Neuron (in vitro differentiated cells): ENCODE data around the gene RALGPS1.

ENCODE experiments used
- H2AFZ ChIP-seq: one replicate; pipeline ENCODE4 v1.6.1; 2013; ENCODE audit warnings: low read depth, mild to moderate bottlenecking, inconsistent platforms, low read length, moderate library complexity
- H3K27me3 ChIP-seq: one replicate; pipeline ENCODE4 v1.6.1; 2013; ENCODE audit warnings: low read length; ENCODE audit not compliant: insufficient read depth
- H3K36me3 ChIP-seq: one replicate; pipeline ENCODE4 v1.6.1; 2013; ENCODE audit warnings: low read length; ENCODE audit not compliant: insufficient read depth
- H3K4me1 ChIP-seq: one replicate; pipeline ENCODE4 v1.6.1; 2013; ENCODE audit warnings: low read length; ENCODE audit not compliant: insufficient read depth
- H3K4me3 ChIP-seq: 2 replicates; pipeline ENCODE4 v1.5.1; 2013; ENCODE audit warnings: mild to moderate bottlenecking, low read length, moderate library complexity
- H3K9me3 ChIP-seq: one replicate; pipeline ENCODE4 v1.6.1; 2013; ENCODE audit warnings: low read length

RALGPS1 gene

DNA sequence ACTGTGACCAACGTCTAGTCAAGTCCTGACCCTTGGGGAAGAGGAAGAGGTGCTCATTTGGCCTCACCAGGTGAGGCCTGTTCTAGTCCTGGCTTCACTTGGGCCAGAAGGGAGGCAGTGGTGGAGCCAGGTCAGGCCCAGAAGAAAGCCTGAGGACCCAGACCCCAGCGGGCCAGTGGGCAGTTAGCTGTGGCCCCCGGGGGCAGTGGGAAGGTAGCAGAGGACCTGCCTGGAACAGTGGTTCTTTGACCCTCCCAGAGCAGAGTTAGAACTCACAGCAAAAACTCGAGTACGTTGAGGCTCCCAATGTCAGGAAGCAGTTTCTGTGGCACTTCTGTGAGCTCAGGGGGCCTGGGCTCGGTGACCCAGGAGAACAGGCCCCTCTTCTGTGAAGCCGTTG is 284.0 kb downstream of the RALGPS1 start:
- Histone ChIP-seq H2AFZ (no peak overlapping the region), H3K4me1 (peaks cover 2% of the 10 kb centered on the region), H3K27me3 (no peaks in the 10 kb centered on the region), H3K9me3 (no peaks in the 10 kb centered on the region), H3K36me3 (no peaks in the 10 kb centered on the region), H3K4me3 (no peak overlapping the region)

- Histone ChIP-seq H3K27me3 (no peaks in the 10 kb centered on the region), H3K4me3 (no peak overlapping the region), H3K4me1 (peaks cover 2% of the 10 kb centered on the region), H3K36me3 (no peaks in the 10 kb centered on the region), H2AFZ (no peak overlapping the region), H3K9me3 (no peaks in the 10 kb centered on the region)
These were observed 284.6 kb downstream of the RALGPS1 start for GRCh38 chr9:127199001-127199791.

GRCh38 chr9:127200106-127200862 is 285.7 kb downstream of the RALGPS1 start:
- Histone ChIP-seq H3K9me3 (no peaks in the 10 kb centered on the region), H3K4me1 (peaks cover 2% of the 10 kb centered on the region), H3K27me3 (no peaks in the 10 kb centered on the region), H3K4me3 (no peak overlapping the region), H3K36me3 (no peaks in the 10 kb centered on the region), H2AFZ (no peak overlapping the region)

DNA sequence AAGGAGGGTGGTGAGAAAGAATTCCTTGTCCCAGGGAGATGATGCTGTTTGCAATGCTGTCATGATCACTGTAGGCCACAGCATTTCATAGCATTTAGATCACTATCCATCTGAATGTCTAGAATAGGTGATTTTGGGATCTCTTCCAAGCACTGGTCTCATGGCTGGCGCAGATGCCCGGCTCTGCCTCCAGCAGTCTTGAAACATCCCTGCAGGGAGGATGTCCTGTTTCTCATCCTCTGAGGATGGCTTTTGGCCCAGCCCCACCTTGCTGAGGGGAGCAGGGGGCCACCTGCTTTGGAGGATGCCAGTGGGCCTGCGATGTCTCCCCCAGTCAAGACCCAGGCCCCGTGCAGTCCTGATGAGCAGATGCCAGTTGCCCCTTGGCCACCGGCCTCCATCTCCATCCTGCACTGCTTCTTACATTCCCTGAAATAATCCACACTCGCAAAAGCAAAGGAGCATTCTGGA is 286.5 kb downstream of the RALGPS1 start:
- Histone ChIP-seq H3K9me3 (no peaks in the 10 kb centered on the region), H3K36me3 (no peaks in the 10 kb centered on the region), H3K4me1 (peaks cover 2% of the 10 kb centered on the region), H2AFZ (no peak overlapping the region), H3K27me3 (no peaks in the 10 kb centered on the region), H3K4me3 (no peak overlapping the region)

DNA sequence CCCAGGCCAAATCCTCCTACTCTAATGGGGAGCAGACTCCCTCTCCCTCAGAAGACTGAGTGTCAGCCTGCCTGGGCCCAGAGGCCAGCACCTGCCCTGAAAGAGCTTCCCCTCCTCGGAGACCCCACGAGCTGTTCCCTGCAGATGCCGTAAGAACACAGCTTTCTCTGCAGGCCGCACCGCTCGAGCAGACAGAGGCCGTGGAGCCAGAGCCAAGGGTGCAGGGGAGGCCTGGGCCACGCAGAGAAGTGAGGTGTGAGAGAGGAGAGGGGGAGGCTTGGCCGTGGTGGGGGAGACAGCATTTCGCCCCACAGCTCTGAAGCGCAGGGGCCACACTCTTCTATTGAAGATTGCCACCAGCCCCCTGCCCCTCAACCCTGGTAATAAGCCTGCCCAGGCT is 287.1 kb downstream of the RALGPS1 start:
- H3K4me1 ChIP-seq, result peaks cover 2% of the 10 kb centered on the region
- no peaks in the 10 kb centered on the region for H3K27me3 ChIP-seq
- no peaks in the 10 kb centered on the region for H3K9me3 ChIP-seq
- H3K4me3 ChIP-seq, result no peak overlapping the region
- no peak overlapping the region for H2AFZ ChIP-seq
- no peaks in the 10 kb centered on the region for H3K36me3 ChIP-seq

GRCh38 chr9:127202461-127203169 is 288.0 kb downstream of the RALGPS1 start:
- Histone ChIP-seq H2AFZ (no peak overlapping the region), H3K4me3 (no peak overlapping the region), H3K27me3 (no peaks in the 10 kb centered on the region), H3K4me1 (peaks cover 2% of the 10 kb centered on the region), H3K36me3 (no peaks in the 10 kb centered on the region), H3K9me3 (no peaks in the 10 kb centered on the region)

- Histone ChIP-seq H3K4me1 (peaks cover 2% of the 10 kb centered on the region), H3K4me3 (no peak overlapping the region), H3K9me3 (no peaks in the 10 kb centered on the region), H2AFZ (no peak overlapping the region), H3K27me3 (no peaks in the 10 kb centered on the region), H3K36me3 (no peaks in the 10 kb centered on the region)
These were observed 289.2 kb downstream of the RALGPS1 start for GRCh38 chr9:127203681-127204327.

DNA sequence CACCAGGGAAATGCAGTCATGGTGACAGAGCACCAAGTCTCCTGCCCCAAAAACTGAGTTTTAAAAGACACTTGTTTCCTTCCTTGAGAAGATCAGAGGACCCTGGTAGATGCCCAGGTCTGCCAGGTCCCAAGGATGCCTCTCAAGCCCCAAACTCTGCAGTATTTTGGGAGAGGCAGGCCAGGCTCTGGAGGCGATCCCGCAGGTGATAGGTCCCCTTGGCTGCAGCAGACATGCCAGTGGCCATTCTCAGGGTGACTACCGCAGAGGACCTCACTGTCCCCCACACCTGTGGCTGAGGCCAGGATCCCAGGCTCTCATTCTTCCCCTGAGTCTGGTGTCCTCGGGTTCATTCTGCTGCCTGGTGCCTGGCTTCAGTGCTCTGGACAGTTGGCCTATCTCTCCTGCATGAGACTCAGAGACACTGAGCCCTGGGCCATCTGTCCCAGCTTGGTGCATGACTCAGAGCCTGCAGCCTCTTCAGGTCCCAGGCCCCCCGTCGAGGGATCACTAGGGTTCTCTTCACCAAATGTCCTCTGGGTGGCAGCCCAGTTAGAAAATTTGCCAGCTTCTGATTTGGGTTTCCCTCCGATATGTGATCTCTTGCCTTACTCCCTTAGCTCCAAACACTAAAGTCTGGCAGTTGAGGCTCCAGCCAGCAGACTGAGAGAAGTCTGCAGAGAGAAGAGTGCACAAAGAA is 290.3 kb downstream of the RALGPS1 start:
- Histone ChIP-seq H3K27me3 (no peaks in the 10 kb centered on the region), H3K36me3 (no peaks in the 10 kb centered on the region), H3K9me3 (no peaks in the 10 kb centered on the region), H3K4me1 (no peaks in the 10 kb centered on the region), H2AFZ (no peak overlapping the region), H3K4me3 (no peak overlapping the region)

GRCh38 chr9:127205952-127206351 is 291.4 kb downstream of the RALGPS1 start:
- H3K27me3 ChIP-seq, result no peaks in the 10 kb centered on the region
- no peak overlapping the region for H2AFZ ChIP-seq
- H3K4me3 ChIP-seq, result no peak overlapping the region
- no peaks in the 10 kb centered on the region for H3K9me3 ChIP-seq
- H3K4me1 ChIP-seq, result no peaks in the 10 kb centered on the region
- H3K36me3 ChIP-seq, result no peaks in the 10 kb centered on the region

DNA sequence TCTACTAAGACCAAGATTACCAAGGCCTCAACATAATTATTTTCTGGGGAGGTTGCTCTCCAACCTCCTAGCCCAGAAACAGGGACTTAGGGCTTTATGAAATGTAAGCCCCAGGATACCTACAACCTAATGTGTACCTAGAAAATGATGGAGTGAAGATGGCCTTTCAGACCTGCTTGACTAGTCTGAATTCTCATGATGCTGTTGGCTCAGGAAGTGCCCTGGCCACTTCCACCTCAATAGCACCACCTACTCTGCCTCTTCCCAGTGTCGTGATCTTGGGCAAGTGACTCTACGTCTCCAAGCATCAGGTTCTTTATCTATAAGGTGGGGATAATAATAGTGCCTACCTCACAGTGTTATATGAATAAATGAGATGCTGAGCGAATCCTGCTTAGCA is 292.1 kb downstream of the RALGPS1 start:
- H3K9me3 ChIP-seq, result no peaks in the 10 kb centered on the region
- H3K36me3 ChIP-seq, result no peaks in the 10 kb centered on the region
- H3K4me3 ChIP-seq, result no peak overlapping the region
- no peak overlapping the region for H2AFZ ChIP-seq
- no peaks in the 10 kb centered on the region for H3K27me3 ChIP-seq
- H3K4me1 ChIP-seq, result no peaks in the 10 kb centered on the region

DNA sequence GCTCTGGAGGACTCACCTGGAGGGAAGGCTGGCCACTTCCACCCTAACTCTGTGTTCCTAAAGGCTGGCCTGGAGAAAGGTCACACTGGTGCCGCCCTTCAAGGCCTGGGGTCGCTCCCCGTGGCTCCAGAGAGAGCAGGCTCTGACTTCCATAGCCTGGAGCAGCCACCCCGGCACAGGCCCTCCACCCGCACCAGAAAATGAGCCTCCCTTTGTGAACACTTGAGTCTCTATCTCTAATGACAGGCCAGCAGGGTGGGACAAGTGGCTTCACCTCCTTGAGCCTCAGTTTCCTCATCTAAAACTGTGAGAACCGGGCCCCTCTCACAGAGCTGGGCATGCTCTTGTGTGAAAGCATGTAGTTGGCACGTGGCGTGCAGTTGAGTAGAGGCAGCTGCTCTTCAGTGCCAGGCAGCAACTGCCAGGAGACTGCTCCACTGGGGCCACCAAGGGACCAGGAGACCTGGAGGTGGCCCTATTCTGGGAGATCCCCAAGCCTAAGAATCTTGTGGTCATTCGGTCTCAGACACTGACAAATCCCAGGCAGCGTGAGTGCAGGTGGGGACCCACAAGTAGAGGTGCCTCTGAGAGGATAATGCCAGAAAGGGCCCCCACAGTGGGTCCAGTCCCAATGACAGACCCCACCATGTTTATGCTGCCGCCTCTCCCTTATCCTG is 293.3 kb downstream of the RALGPS1 start:
- H3K9me3 ChIP-seq, result no peaks in the 10 kb centered on the region
- no peaks in the 10 kb centered on the region for H3K36me3 ChIP-seq
- no peaks in the 10 kb centered on the region for H3K4me1 ChIP-seq
- H2AFZ ChIP-seq, result no peak overlapping the region
- no peaks in the 10 kb centered on the region for H3K27me3 ChIP-seq
- no peak overlapping the region for H3K4me3 ChIP-seq

DNA sequence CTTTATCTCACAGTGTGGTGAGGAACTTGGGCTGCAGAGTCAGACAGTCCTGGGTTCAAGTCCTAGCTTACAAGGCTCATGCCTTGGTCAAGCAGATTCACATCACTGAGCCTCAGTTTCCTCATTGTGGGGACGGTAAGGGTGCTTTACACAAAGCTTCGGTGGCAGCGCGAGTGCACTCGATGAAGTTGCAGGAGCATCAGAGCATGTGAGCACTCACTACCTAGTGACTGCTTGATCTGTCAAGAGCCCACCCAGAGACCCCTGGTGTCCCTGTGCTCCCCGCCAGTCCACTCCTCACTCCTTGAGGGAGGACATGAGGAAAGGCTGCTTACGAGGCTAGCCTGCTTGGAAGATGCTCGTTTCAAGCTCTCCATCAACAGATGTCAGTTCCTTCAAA is 293.8 kb downstream of the RALGPS1 start:
- Histone ChIP-seq H3K4me1 (no peaks in the 10 kb centered on the region), H3K4me3 (no peak overlapping the region), H3K36me3 (no peaks in the 10 kb centered on the region), H3K9me3 (no peaks in the 10 kb centered on the region), H2AFZ (no peak overlapping the region), H3K27me3 (no peaks in the 10 kb centered on the region)
